ENCODE results near the gene ENTPD3.

Gene ENTPD3

DNA sequence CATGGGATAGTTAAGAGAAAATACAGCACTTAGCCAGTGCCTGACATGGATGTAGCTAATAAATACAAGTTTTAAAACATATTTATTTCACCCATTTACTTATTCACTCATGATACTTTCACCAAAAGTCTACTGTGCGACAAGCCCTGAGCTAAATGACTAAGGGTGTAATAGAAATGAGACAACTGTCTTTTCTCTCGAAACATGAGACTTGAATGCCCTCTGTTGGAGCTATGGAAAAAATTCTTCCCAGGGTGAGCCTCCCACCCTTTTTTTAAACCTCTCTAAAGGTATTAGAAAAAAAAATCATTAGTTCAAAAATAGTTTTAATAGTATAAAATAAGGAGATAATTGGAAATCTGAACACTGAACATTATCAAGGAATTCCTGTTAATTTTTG lies 45.8 kb downstream of the ENTPD3 start:
- no peaks in the 10 kb centered on the region for H3K4me1 ChIP-seq (ENCODE audit: insufficient read depth, insufficient read length)
- no peak overlapping the region for H3K4me3 ChIP-seq (ENCODE audit: insufficient read length, low read depth)
- no peaks in the 10 kb centered on the region for H3K36me3 ChIP-seq (ENCODE audit: insufficient read depth, insufficient read length, low read length)
- H3K9me3 ChIP-seq (ENCODE audit: insufficient read depth, low read length) = no peaks in the 10 kb centered on the region
- TF ChIP-seq YY1 (IDR thresholded peaks at IDR 0.05; ENCODE audit: insufficient read depth, insufficient read length) = no peak
- no peak for TF ChIP-seq SUZ12 (IDR thresholded peaks at IDR 0.05; ENCODE audit: extremely low read depth, insufficient read depth, insufficient read length)
- TF ChIP-seq ZNF274 (IDR thresholded peaks at IDR 0.05; ENCODE audit: low read depth, low read length) = no peak
- DNase-seq (ENCODE audit: low read depth, low spot score) = no peak
- no peak overlapping the region for H3K9ac ChIP-seq (ENCODE audit: insufficient read length, low read depth)
- H3K27me3 ChIP-seq (ENCODE audit: insufficient read depth, insufficient read length) = no peaks in the 10 kb centered on the region

DNA sequence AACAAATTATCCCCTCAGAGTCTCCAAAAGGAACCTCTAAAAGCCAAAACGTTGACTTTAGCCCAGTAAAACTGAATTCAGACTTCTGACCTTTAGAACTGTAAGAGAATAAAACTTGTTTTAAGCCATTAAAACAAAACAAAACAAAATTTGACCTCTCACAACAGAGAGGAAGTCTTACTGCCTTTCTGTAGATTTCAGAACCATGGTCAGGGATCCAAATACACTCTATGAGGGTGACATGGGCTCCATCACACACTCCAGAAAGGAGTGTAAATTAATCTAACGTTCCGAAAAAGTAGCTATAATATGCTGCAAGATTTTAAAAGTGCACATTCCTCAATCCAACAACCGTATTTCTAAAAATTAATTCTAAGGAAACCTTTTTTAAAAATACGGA lies 50.9 kb downstream of the ENTPD3 start:
- no peaks in the 10 kb centered on the region for H3K27me3 ChIP-seq (ENCODE audit: insufficient read depth, insufficient read length)
- H3K36me3 ChIP-seq (ENCODE audit: insufficient read depth, insufficient read length, low read length) = no peaks in the 10 kb centered on the region
- H3K4me3 ChIP-seq (ENCODE audit: insufficient read length, low read depth) = no peak overlapping the region
- H3K9me3 ChIP-seq (ENCODE audit: insufficient read depth, low read length) = no peaks in the 10 kb centered on the region
- H3K9ac ChIP-seq (ENCODE audit: insufficient read length, low read depth) = no peak overlapping the region
- DNase-seq (ENCODE audit: low read depth, low spot score) = no peak
- TF ChIP-seq ZNF274 (IDR thresholded peaks at IDR 0.05; ENCODE audit: low read depth, low read length) (no peak), YY1 (IDR thresholded peaks at IDR 0.05; ENCODE audit: insufficient read depth, insufficient read length) (no peak), SUZ12 (IDR thresholded peaks at IDR 0.05; ENCODE audit: extremely low read depth, insufficient read depth, insufficient read length) (no peak)
- no peaks in the 10 kb centered on the region for H3K4me1 ChIP-seq (ENCODE audit: insufficient read depth, insufficient read length)

DNA sequence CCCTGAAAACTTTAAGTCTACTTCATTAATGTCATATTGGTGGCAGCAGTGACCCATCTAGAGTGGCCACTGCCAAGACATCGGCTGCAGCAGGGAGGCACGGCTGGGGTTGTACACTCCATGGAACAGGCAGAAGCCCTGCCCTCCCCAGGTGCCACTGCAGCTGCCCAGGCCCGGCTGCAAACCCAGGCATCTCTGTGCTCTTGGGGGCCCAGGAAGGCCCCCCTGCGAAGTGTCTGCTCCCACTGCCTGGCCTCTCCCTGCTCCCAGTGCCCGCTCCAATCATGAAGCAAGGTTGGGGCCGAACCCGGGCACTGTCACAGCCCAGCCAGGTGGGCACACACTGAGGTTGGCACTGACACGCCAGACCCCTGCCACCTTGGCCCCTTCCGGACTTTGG lies 58.1 kb downstream of the ENTPD3 start:
- no peak overlapping the region for H3K9ac ChIP-seq (ENCODE audit: insufficient read length, low read depth)
- DNase-seq (ENCODE audit: low read depth, low spot score) = no peak
- TF ChIP-seq ZNF274 (IDR thresholded peaks at IDR 0.05; ENCODE audit: low read depth, low read length) = no peak
- TF ChIP-seq SUZ12 (IDR thresholded peaks at IDR 0.05; ENCODE audit: extremely low read depth, insufficient read depth, insufficient read length) = no peak
- TF ChIP-seq YY1 (IDR thresholded peaks at IDR 0.05; ENCODE audit: insufficient read depth, insufficient read length) = no peak

DNA sequence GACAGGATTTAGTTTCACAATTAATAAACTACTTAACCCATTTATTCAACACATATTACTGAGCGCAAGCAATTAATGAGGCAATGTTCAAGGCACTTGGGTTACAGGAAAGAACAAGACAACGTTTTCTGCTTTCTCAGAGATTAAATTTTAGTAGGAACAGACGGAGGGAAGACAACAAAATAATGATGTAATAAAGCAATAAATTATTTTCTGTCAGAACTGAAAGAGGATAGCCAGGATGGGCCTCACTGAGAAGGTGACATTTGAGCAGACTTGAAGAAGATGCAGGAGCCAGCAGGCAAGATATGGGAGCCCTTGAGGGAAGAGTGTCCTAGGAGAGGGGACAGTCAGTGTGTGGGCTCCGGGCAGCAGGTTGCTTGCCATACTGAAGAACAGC lies 58.9 kb downstream of the ENTPD3 start:
- no peak for DNase-seq (ENCODE audit: low read depth, low spot score)
- Histone ChIP-seq H3K27me3 (ENCODE audit: insufficient read depth, insufficient read length) (no peaks in the 10 kb centered on the region), H3K9ac (ENCODE audit: insufficient read length, low read depth) (no peak overlapping the region), H3K4me1 (ENCODE audit: insufficient read depth, insufficient read length) (no peaks in the 10 kb centered on the region), H3K36me3 (ENCODE audit: insufficient read depth, insufficient read length, low read length) (peaks cover 3% of the 10 kb centered on the region), H3K4me3 (ENCODE audit: insufficient read length, low read depth) (no peak overlapping the region), H3K9me3 (ENCODE audit: insufficient read depth, low read length) (no peaks in the 10 kb centered on the region)
- TF ChIP-seq SUZ12 (IDR thresholded peaks at IDR 0.05; ENCODE audit: extremely low read depth, insufficient read depth, insufficient read length) (no peak), ZNF274 (IDR thresholded peaks at IDR 0.05; ENCODE audit: low read depth, low read length) (no peak), YY1 (IDR thresholded peaks at IDR 0.05; ENCODE audit: insufficient read depth, insufficient read length) (no peak)

More for the DNA sequence above, 58.1 kb downstream of the ENTPD3 start:
- no peak overlapping the region for H3K4me3 ChIP-seq (ENCODE audit: insufficient read length, low read depth)
- H3K4me1 ChIP-seq (ENCODE audit: insufficient read depth, insufficient read length) = no peaks in the 10 kb centered on the region
- no peaks in the 10 kb centered on the region for H3K36me3 ChIP-seq (ENCODE audit: insufficient read depth, insufficient read length, low read length)
- no peaks in the 10 kb centered on the region for H3K27me3 ChIP-seq (ENCODE audit: insufficient read depth, insufficient read length)
- H3K9me3 ChIP-seq (ENCODE audit: insufficient read depth, low read length) = no peaks in the 10 kb centered on the region

DNA sequence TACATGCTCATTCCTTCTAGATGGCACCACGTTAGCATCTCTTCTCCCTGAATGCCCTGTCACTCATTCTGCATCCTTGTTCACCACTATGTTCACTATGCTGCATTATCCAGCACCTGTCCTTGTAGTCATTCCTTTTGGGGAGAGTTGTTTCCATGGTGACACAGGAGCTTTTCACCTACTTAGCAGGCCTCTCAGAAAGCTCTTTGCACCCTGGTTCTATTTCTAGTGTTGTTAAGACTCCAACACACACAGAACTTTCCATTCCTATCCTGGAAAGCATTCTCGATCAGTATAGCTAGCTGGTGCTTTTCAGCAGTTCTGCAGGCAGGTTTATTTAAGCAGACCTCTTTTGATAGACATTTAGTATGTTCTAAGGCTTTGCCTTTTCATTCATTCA lies 63.5 kb downstream of the ENTPD3 start:
- H3K9ac ChIP-seq (ENCODE audit: insufficient read length, low read depth) = no peak overlapping the region
- peaks cover 3% of the 10 kb centered on the region for H3K36me3 ChIP-seq (ENCODE audit: insufficient read depth, insufficient read length, low read length)
- H3K4me3 ChIP-seq (ENCODE audit: insufficient read length, low read depth) = no peak overlapping the region
- H3K4me1 ChIP-seq (ENCODE audit: insufficient read depth, insufficient read length) = no peaks in the 10 kb centered on the region
- no peaks in the 10 kb centered on the region for H3K9me3 ChIP-seq (ENCODE audit: insufficient read depth, low read length)
- no peak for DNase-seq (ENCODE audit: low read depth, low spot score)
- no peaks in the 10 kb centered on the region for H3K27me3 ChIP-seq (ENCODE audit: insufficient read depth, insufficient read length)
- TF ChIP-seq YY1 (IDR thresholded peaks at IDR 0.05; ENCODE audit: insufficient read depth, insufficient read length) (no peak), ZNF274 (IDR thresholded peaks at IDR 0.05; ENCODE audit: low read depth, low read length) (no peak), SUZ12 (IDR thresholded peaks at IDR 0.05; ENCODE audit: extremely low read depth, insufficient read depth, insufficient read length) (no peak)

DNA sequence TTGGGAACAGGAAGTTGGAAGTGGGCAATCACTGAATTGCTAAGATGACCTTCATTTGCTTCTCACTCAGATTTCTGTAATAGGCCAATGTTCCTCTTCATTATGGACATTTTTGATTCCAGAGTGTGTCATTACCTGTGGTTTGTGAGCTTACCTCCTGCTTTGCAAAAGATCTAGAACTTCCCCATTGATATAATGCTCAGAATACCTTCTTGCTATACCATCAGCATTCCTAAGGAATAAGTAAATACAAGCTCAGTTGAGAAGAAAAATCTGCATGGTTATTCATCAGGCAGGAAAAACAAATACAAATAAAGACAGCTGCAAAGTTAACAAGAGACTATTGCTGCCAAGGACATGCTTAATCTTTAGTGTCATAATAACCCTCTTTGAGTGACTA lies 64.6 kb downstream of the ENTPD3 start:
- DNase-seq (ENCODE audit: low read depth, low spot score) = no peak
- no peaks in the 10 kb centered on the region for H3K9me3 ChIP-seq (ENCODE audit: insufficient read depth, low read length)

DNA sequence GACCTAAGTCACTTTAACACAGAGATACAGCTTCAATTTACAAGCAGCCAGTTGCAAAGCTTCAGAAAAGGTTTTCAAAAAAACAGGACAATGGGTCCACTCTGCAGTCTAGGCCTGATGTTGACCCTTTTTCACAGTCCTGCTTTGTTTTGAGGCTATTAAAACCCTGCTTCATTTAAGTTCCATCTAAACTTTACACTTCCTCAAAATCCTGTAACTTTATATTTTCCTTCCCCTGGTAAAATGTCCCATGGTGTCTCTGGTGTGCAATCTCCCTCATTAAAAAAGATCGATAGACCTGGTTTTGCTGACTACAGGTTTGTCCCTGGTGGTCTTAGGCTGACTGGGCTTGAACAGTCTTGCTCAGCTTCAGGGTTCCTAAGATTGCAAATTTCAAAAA lies 65.1 kb downstream of the ENTPD3 start:
- no peak for DNase-seq (ENCODE audit: low read depth, low spot score)
- peak overlapping the region; percentile 85 for H3K9ac ChIP-seq (ENCODE audit: insufficient read length, low read depth)

More for the DNA sequence above, 64.6 kb downstream of the ENTPD3 start:
- Histone ChIP-seq H3K4me1 (ENCODE audit: insufficient read depth, insufficient read length) (no peaks in the 10 kb centered on the region), H3K36me3 (ENCODE audit: insufficient read depth, insufficient read length, low read length) (peaks cover 3% of the 10 kb centered on the region), H3K9ac (ENCODE audit: insufficient read length, low read depth) (no peak overlapping the region), H3K4me3 (ENCODE audit: insufficient read length, low read depth) (no peak overlapping the region), H3K27me3 (ENCODE audit: insufficient read depth, insufficient read length) (no peaks in the 10 kb centered on the region)
- no peak for TF ChIP-seq SUZ12 (IDR thresholded peaks at IDR 0.05; ENCODE audit: extremely low read depth, insufficient read depth, insufficient read length)
- no peak for TF ChIP-seq YY1 (IDR thresholded peaks at IDR 0.05; ENCODE audit: insufficient read depth, insufficient read length)
- no peak for TF ChIP-seq ZNF274 (IDR thresholded peaks at IDR 0.05; ENCODE audit: low read depth, low read length)

DNA sequence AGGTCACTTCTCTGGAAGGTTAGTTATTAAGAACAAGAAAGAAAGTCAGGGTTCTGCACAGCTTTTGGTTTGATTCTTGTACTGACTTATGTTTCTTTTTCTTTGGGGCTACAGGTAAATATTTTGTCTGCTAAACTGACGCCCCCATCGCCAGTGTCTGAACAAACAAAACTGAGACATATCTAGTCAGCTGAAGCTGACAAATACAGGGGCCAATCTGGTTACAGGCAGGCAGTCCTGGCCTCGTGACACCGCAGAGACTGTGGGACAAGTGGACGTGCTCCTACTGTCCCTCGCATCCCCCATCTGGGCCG lies 65.5 kb downstream of the ENTPD3 start:
- peaks cover 5% of the 10 kb centered on the region for H3K36me3 ChIP-seq (ENCODE audit: insufficient read depth, insufficient read length, low read length)
- no peak for TF ChIP-seq SUZ12 (IDR thresholded peaks at IDR 0.05; ENCODE audit: extremely low read depth, insufficient read depth, insufficient read length)
- TF ChIP-seq ZNF274 (IDR thresholded peaks at IDR 0.05; ENCODE audit: low read depth, low read length) = no peak
- TF ChIP-seq YY1 (IDR thresholded peaks at IDR 0.05; ENCODE audit: insufficient read depth, insufficient read length) = no peak

More for the DNA sequence above, 65.1 kb downstream of the ENTPD3 start:
- no peak for TF ChIP-seq YY1 (IDR thresholded peaks at IDR 0.05; ENCODE audit: insufficient read depth, insufficient read length)
- no peak for TF ChIP-seq ZNF274 (IDR thresholded peaks at IDR 0.05; ENCODE audit: low read depth, low read length)
- TF ChIP-seq SUZ12 (IDR thresholded peaks at IDR 0.05; ENCODE audit: extremely low read depth, insufficient read depth, insufficient read length) = no peak
- Histone ChIP-seq H3K27me3 (ENCODE audit: insufficient read depth, insufficient read length) (no peaks in the 10 kb centered on the region), H3K9me3 (ENCODE audit: insufficient read depth, low read length) (no peaks in the 10 kb centered on the region), H3K4me1 (ENCODE audit: insufficient read depth, insufficient read length) (no peaks in the 10 kb centered on the region), H3K36me3 (ENCODE audit: insufficient read depth, insufficient read length, low read length) (peaks cover 3% of the 10 kb centered on the region), H3K4me3 (ENCODE audit: insufficient read length, low read depth) (peak overlapping the region; percentile 74)

More for the DNA sequence above, 65.5 kb downstream of the ENTPD3 start:
- H3K27me3 ChIP-seq (ENCODE audit: insufficient read depth, insufficient read length) = no peaks in the 10 kb centered on the region
- DNase-seq (ENCODE audit: low read depth, low spot score) = no peak
- H3K9ac ChIP-seq (ENCODE audit: insufficient read length, low read depth) = peak overlapping the region; percentile 85
- H3K4me1 ChIP-seq (ENCODE audit: insufficient read depth, insufficient read length) = no peaks in the 10 kb centered on the region
- no peaks in the 10 kb centered on the region for H3K9me3 ChIP-seq (ENCODE audit: insufficient read depth, low read length)
- H3K4me3 ChIP-seq (ENCODE audit: insufficient read length, low read depth) = peak overlapping the region; percentile 74
